GM12874 (cell line): ENCODE measurements around the gene KLHDC7A.

Source experiments
- TF ChIP-seq, protein P1 (sequence below): IDR thresholded peaks from 2 replicates; pipeline ENCODE4 v1.5.1; 2011; ENCODE audit warnings: low read depth, mild to moderate bottlenecking, control low read depth, low read length, moderate library complexity; ENCODE audit not compliant: insufficient read depth

The KLHDC7A gene

DNA sequence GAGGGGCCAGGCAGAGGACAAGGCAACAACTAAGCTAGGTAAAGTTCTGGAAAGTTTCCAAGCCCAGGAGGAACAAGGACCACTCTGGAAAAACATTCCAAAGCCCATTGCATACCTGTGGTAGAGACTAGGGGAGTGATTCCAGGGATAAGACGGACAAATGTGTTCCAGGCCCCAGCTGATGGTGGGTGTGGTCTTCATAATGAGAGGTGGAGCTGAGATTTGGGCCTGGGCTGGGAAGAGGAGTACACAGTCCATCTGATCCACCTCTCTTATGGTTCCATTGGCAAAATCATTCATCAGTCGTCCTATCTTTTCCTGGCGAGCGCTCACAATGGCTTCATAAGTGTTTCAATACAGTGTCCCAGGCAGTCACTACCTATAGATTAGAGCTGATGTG is 4.5 kb downstream of the KLHDC7A start:
- TF ChIP-seq, protein P1, sequence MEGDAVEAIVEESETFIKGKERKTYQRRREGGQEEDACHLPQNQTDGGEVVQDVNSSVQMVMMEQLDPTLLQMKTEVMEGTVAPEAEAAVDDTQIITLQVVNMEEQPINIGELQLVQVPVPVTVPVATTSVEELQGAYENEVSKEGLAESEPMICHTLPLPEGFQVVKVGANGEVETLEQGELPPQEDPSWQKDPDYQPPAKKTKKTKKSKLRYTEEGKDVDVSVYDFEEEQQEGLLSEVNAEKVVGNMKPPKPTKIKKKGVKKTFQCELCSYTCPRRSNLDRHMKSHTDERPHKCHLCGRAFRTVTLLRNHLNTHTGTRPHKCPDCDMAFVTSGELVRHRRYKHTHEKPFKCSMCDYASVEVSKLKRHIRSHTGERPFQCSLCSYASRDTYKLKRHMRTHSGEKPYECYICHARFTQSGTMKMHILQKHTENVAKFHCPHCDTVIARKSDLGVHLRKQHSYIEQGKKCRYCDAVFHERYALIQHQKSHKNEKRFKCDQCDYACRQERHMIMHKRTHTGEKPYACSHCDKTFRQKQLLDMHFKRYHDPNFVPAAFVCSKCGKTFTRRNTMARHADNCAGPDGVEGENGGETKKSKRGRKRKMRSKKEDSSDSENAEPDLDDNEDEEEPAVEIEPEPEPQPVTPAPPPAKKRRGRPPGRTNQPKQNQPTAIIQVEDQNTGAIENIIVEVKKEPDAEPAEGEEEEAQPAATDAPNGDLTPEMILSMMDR = no peak

DNA sequence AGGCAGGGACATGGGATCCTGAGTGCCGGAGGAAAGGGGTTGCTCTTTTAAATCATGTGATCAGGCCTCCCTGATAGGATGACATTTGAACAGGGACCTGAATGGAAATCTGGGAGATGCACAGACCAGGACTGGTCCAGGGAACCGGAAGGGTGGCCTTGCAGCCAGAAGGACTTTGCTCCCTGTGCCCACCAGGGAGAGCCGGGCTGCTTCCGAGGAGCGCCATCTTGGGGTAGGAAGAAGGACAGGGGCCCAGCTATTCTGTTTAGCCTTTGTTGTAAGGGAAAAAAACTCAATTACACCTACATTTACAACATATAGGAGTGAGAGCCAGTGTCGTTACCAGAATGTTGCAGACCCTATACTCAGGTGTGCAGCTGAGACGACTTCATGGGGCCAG is 5.5 kb downstream of the KLHDC7A start:
- TF ChIP-seq, protein P1 = no peak

DNA sequence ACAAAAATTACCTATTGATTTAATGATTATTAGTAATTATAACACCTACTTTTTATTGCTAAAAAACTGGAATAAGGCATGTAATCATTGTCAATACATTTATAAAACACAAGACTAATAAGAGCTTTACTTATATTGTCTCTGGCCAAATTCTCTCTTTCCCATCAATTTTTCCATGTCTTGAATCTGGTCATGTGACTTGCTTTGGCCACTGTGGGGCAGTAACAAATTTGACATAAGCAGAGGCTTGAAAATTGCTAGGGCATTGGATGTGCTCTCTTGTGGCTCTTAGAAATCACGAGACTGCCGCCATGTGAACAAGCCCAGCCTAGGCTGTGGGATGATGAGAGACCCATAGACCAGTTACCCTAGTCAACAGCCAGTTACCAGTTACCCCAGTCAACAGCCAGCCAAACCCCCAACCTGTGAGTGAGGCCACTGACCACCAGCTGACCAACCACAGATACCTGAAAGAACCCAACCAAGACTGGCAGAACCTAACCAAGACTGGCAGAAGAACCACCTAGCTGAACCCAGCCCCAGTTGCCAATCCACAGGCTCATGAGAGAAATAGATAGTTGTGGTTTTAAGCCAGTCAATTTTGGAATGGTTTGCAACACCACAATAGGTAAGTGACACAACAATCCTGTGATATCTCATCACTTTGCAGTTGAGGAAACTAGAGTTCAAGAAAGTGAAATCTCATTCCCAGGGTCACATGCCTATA is 8.8 kb downstream of the KLHDC7A start:
- TF ChIP-seq, protein P1 = no peak

DNA sequence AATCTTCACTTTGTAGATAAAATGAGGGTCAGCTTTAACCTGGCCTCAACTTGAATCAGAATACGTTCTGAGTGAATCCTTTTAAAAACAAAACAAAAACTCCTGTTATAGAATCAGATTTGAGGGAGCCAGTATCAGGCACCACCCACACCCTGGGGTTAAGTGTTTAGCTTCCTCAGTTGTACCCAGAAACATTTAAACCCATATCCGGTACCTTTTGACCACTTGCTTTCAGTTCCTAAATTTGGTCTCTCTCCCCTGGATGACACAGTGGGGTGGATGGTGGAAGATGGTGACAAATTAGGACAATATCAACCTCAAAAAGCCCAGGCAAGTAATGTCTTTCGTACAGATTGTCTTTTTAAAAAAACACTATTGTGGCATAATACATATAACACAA is 10.4 kb downstream of the KLHDC7A start:
- TF ChIP-seq, protein P1 = no peak

DNA sequence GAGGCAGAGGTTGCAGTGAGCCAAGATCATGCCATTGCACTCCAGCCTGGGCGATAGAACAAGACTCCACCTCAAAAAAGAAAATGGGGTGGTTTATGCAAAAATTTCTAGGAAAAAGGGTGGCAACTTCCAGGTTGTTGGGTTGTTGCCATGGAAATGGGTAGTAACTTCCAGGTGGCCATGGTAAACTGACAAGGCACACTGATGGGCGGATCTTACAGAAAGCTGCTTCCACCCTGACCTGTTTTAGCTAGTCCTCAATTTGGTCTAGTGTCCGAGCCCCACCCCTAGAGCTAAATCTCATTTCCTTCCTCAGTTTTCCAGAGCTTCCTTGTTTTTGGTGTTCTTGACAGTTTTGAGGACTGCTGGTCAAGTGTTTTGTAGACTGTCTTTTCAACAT is 13.6 kb downstream of the KLHDC7A start:
- TF ChIP-seq, protein P1 = no peak

DNA sequence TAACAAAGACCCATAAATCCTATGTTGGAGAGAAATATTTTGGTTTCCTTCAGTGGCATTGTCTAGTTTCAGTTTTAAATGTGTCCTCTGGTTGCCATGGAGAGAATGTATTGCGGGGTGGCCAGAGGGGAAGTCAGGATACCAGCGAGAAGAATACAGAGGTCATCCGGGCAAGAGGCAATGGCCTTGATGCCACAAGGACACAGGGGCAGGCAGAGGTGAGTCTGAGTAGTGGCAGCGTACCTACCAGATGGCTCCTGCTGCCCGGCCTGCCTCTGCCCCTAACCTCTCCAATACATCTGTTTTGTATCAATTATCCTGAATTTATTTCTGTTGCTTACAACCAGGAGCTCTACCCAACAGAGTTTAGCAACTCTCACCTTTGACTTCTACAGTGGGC is 14.9 kb downstream of the KLHDC7A start:
- TF ChIP-seq, protein P1 = no peak

DNA sequence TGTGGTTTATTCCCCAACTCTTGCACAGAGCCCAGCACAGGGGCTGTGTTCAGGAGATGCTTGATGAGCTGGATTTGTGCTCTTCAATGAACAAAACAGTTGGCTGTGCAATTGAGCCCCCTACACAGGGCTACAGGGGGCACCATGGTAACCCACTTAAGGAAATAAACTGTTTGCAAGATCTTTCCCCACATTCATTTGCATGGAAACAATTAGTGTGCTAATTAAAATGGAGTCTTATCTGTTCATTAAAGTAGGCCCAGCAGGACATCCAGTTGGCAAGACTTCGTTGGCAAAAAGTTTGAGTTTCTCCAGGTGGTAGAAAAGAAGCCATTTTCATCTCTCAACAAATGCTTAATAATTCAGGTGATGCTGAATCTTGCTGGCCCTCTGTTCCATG is 15.3 kb downstream of the KLHDC7A start:
- TF ChIP-seq, protein P1 = no peak
